ELF-1 (cell line): ENCODE results near the gene MATN1.
"Not testable (repeated sequence)": the region's sequence is repeated elsewhere in the genome, so short reads cannot be mapped to it uniquely, and the experiment has no call there.

Experiments used
- DNase-seq: peaks from one replicate; pipeline ENCODE4 v3.0.0-alpha.2; 2016; ENCODE audit warnings: low read depth, low spot score

Gene MATN1, protein sequence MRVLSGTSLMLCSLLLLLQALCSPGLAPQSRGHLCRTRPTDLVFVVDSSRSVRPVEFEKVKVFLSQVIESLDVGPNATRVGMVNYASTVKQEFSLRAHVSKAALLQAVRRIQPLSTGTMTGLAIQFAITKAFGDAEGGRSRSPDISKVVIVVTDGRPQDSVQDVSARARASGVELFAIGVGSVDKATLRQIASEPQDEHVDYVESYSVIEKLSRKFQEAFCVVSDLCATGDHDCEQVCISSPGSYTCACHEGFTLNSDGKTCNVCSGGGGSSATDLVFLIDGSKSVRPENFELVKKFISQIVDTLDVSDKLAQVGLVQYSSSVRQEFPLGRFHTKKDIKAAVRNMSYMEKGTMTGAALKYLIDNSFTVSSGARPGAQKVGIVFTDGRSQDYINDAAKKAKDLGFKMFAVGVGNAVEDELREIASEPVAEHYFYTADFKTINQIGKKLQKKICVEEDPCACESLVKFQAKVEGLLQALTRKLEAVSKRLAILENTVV

DNA sequence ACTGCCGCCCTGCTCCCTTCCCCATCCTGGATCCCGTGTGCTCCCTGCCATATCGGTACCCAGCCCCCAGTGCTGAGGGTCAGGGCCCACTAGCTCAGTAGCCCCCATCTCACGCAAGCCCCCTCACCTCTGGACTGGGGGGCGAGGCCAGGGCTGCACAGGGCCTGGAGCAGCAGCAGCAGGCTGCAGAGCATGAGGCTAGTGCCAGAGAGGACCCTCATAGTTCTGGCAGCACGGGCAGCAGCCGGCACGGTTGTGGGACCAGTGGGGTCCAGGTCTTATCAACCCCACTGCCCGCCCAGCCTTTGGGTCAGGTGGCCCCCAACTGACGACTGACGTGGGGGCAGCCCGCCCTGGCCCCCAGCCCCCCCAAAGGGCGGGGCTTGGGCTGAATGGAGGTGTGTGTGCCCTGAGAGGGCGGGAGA, at the start of gene MATN1:
Gene MATN1 (minus strand): TSS at position 255 of the 425 bp plus-strand sequence. CDS start 34 bp downstream, at position 221.
- DNase-seq, result no peak

DNA sequence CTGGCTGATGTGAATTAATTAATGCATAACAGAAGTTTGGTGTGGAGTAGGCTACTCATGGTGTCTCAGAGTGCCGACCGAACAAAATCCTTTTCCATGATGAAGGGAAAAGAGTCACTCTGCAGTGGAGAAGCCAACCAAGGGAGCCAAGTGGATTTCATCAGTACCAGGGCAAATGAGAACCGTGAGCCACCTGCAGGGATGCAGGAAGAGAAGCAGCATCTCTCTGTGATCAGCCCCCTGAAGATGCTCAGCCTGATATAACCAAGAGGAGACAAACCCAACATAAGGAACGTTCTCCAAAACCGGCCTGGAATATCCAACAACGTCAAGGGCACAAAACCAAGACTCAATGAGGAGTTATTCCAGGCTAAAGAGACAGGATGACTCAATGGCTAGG, 47.6 kb upstream of the MATN1 start:
- no peak for DNase-seq

DNA sequence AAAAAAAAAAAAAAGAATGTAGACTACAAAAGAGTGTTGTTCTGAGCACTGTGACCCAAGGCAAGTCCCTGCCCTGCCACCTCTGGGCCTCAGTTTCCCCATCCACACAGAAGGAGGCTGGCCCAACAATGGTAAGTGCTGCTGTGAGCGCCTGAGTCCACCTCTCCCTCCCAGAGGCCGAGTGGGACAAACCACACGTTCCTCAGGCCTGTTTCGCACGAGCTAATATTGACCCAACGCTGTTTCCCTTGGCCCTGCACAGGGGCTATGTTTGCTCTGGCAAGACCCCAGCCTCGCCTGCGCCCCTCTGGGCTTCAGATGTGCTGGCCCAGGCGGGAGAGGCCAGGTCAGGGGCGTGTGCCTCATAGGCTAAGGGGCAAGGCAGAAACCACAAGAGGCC, 46.8 kb upstream of the MATN1 start:
- DNase-seq, result no peak

DNA sequence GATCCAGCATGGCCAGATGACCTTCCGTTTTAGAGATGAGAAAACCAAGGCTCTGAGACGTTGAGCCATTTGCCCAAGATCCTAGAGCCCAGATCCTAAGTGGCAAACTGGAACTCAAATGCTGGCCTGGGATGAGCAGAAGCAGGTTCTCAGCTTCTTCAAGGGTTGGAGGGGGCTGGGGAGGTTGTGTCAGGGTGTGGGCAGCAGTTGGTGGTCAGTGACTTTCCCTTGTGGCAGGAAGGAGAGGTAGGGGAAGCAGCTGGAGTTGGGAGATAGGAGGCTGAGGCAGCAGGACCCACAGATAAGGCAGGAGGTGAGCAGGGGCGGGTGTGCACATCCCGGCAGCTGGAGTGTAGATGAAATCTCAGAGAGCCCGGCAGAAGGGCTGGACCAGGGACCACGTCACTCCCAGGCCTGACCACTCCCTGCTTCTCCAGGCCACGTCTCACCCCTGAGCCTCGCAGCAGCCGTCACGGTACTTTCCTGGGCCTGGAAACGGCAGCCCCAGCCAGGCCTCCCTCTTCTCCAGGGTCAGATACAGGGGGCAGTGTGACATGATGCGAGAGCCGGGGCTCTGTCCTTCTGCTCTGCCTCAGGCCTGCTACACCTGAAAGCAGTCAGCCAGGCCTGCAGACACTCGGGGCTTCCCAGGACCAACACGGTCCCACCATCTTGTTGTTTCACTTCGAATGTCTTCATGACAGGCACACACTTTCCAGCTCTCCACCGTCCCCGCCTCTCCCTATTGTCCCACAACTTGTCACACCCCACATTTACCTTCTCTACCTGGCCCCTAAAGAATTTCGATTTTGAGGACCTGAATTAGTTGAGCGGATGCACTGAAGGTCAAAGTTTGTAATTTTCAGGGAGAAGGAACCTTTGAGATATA, 45.7 kb upstream of the MATN1 start:
- DNase-seq, result peak; percentile 57

DNA sequence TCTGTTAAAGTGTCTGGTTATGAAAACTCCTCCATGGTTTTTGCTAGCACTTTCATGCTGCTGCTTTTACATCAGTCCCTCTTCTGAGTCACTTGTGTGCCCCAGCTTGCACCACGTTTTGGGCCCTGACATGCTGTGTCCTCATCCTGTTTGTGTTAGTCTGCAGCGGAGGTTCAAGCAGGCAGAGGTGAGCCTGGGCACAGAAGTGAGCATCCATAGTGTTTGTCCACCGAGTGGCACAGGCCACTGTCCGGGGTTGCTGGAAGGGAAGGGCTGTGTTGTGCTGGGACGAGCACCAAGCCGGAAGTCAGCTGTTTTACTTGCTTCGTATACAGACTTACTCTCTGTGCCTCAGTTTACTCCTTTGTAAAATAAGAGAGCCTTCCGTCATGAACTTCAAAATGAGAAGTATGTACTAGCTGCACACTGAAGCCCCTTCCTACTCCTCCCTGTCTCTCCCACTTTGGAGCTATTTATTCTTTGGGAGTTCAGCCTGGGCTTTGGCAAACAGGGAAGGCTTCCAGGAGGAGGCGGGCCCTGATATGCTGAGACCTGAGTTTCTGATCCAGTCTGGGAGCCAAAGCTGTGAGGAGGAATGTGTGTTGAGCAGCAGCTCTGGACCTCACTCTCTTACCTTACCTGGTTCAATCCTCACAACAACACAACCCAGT, 44.9 kb upstream of the MATN1 start:
- DNase-seq, result no peak

DNA sequence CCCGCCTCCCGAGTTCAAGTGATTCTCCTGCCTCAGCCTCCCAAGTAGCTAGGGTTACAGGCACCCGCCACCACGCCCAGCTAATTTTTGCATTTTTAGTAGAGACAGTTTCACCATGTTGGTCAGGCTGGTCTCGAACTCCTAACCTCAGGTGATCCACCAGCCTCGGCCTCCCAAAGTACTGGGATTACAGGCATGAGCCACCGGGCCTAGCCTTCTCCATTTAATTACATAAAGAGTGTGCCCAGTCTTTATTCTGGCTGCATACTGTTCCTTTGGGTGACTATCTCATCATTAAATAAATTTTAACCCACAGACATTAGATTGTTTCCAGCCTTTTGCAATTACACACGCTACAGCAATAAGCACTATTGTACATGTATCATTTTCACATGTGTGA, 43.6 kb upstream of the MATN1 start:
- DNase-seq, result not testable (repeated sequence)

- peak; percentile 59 for DNase-seq
Measured at GRCh38 chr1:30765556-30766434, 42.4 kb upstream of the MATN1 start.

- no peak for DNase-seq
Measured at GRCh38 chr1:30764939-30765555, 41.7 kb upstream of the MATN1 start.

- DNase-seq, result no peak
Measured at GRCh38 chr1:30764396-30764795, 41.0 kb upstream of the MATN1 start.

- DNase-seq, result peak; percentile 63
Measured at GRCh38 chr1:30763651-30764248, 40.4 kb upstream of the MATN1 start.

- no peak for DNase-seq
Measured at GRCh38 chr1:30762930-30763650, 39.7 kb upstream of the MATN1 start.

DNA sequence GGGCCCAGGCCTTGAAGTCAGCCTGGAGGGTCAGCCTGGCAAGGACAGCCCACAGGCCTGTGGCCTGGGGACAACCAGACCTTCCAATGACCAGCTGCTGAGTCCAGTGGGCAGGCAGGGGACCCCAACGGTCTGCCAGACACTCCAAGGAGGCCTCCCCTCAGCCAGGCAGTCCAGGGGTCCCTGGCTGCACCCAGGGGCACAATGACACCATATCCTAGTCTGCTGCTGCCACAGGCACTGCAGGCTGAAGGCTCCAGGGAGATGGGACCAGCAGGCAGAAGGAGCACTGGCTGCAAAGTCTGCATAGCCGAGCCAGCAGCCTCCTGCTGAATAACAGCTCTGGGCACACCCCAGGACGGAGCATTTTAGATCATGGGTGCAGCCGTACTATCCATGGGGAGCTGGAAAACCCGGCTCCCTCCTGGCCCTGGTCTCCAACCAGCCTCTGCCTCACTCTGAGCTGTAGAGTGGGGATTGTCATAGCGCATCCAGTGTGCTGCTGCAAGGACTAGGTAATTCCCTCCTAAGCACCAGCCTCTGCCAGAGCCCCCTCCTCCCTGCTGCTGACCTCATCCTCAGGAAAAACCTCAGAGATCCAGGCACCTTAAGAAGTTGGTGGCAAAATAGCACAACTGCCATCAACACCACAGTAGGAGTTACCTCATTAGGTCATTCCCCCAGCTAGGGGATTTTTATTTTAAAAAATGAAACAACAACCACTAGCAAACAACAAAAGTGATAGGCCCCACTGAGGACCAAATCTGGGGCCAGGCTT, 39.0 kb upstream of the MATN1 start:
- DNase-seq, result no peak

- peak; percentile 75 for DNase-seq
Measured at GRCh38 chr1:30761381-30762151, 38.2 kb upstream of the MATN1 start.

DNA sequence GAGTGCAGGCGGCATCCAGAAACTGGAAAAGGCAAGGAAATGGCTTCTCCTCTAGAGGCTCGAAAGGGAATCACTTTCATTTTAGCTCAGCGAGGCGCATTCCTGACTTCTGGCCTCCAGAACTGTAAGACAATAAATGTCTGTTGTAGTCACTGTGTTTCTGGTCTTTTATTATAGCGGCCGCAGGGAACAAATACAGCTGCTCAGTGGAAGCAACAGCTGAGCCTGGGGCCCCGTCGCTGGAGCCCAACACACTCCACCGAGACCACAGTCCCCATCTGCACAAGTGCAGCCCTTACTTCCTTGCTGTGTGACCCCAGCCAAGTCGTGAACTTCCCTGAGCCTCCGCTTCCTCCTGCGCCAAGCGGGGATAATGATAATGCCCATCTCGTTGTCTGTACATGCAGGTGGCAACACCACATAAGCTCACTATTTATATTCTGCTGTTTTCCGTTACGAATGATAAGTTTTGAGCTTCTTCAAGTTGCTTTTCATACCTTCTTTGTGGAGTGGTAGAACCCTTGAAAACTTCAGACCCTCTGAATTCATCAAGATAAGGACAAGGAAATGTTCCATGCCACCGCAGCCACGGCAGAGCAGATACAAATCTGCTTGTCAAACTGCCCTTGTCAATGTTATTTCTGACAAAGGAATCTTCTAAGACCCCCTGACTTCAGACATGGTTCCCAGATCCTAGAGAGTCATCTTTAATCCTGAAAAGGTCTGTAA, 37.4 kb upstream of the MATN1 start:
- peak; percentile 59 for DNase-seq

GRCh38 chr1:30759718-30760281, 36.4 kb upstream of the MATN1 start:
- peak; percentile 57 for DNase-seq

DNA sequence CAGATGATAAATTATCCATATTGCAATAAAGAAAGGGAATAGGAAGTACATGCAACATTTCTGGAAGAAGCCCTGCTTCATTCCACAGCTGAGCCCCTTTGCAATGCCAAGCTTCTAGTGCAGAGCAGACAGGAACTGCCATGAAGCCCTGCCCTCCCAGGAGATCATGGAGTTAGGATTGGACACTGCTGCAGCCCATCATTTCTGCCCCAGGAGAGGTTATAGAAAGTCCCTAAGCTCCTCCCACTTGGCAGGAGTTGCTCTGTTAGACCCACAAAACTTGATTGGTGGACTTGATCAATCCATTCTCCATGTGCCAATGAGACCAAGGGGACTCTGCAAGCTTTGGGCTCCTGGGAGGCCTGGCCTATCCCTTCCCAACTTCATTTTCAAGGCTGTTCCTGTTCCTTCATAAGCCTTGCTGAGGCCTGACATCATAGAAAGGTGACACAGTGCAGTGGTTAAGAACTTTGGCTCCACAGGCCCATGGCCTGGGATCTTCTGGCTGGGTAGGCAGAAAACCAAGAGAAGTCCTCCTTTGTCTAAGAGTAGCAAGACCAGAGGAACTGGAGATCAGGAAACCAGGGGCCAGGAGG, 35.5 kb upstream of the MATN1 start:
- DNase-seq, result no peak
